ENCODE data around the gene OR6X1. TPM values are rescaled to one million over a fixed set of nuclear protein-coding genes. Genes with fewer than 3 reads are reported as not detected.
A peak's percentile ranks its signal among the peaks of the same experiment; 100 is the strongest.

The OR6X1 gene
- total and polyA plus RNA-seq, 8 donors, result not detected

DNA sequence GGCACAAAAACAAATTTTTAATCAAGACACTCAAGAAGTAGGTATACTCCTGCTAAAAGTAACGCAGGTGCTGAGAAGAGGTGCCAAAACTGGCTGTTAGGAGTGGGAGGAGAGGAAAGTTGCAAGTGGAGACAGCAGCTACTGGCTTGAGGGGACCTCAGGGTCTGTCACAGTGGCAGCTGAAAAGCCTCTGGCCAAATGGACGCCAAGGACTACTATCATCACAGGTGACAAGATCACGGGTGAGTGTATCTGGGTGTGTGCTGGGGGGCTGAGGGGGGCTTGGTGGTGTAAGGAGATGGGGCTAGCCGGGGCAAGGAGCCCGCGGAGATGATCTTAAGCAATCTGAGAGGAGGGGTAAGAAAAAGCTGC, 13.5 kb downstream of the OR6X1 start:
- 1 to 3% (median 2%) methylated on average over 6 of the region's 6 CpGs for WGBS, 5 donors
- peak in 1 of 2 donors; percentile 28 for DNase-seq
- Histone ChIP-seq H3K27me3 (no peaks in the 10 kb centered on the region), H3K36me3 (peaks cover 0 to 29% (median 15%) of the 10 kb centered on the region in 4 donors), H3K4me1 (peaks cover 10 to 34% (median 20%) of the 10 kb centered on the region in 4 donors), H3K9me3 (no peaks in the 10 kb centered on the region), H3K27ac (peak overlapping the region; percentile 49 to 87 (median 81)), H3K4me3 (peak overlapping the region; percentile 66 to 98 (median 90))
- intact Hi-C loops (cut with DNase I; ENCODE audit: low total_unique reads), result no loop called here
- TF ChIP-seq POLR2A (IDR thresholded peaks at IDR 0.05), result no peak
- TF ChIP-seq, protein P1, sequence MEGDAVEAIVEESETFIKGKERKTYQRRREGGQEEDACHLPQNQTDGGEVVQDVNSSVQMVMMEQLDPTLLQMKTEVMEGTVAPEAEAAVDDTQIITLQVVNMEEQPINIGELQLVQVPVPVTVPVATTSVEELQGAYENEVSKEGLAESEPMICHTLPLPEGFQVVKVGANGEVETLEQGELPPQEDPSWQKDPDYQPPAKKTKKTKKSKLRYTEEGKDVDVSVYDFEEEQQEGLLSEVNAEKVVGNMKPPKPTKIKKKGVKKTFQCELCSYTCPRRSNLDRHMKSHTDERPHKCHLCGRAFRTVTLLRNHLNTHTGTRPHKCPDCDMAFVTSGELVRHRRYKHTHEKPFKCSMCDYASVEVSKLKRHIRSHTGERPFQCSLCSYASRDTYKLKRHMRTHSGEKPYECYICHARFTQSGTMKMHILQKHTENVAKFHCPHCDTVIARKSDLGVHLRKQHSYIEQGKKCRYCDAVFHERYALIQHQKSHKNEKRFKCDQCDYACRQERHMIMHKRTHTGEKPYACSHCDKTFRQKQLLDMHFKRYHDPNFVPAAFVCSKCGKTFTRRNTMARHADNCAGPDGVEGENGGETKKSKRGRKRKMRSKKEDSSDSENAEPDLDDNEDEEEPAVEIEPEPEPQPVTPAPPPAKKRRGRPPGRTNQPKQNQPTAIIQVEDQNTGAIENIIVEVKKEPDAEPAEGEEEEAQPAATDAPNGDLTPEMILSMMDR (IDR thresholded peaks at IDR 0.05), result no peak

DNA sequence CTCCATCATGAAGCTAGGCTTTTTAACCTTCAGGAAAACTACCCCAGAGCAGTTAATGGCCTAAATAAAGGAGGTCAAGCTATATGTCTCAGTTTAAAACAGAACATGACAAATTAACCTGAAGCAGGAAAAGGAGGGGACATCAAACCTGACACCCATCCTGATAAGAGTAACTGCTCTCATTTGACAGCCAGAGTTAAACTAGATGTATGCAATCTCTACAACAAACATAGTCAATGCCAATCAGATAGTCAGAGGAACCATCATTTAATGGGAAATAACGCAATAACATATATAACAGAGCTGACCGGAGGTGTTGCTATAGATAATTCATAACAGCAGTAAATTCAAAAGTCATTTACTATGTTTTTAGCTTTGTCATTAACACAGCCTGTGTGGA, 15.9 kb downstream of the OR6X1 start:
- peaks cover 10 to 34% (median 20%) of the 10 kb centered on the region in 4 donors for H3K4me1 ChIP-seq
- H3K27ac ChIP-seq, result no peak overlapping the region
- no peaks in the 10 kb centered on the region for H3K27me3 ChIP-seq
- 0 to 96% (median 86%) methylated on average over 2 of the region's 2 CpGs for WGBS, 5 donors
- peaks cover 0 to 52% (median 24%) of the 10 kb centered on the region in 4 donors for H3K36me3 ChIP-seq
- no peak for DNase-seq
- no peak overlapping the region for H3K4me3 ChIP-seq
- TF ChIP-seq, protein P1 (IDR thresholded peaks at IDR 0.05), result no peak
- TF ChIP-seq POLR2A (IDR thresholded peaks at IDR 0.05), result no peak
- no peaks in the 10 kb centered on the region for H3K9me3 ChIP-seq
- intact Hi-C loops (cut with DNase I; ENCODE audit: low total_unique reads), result no loop called here

DNA sequence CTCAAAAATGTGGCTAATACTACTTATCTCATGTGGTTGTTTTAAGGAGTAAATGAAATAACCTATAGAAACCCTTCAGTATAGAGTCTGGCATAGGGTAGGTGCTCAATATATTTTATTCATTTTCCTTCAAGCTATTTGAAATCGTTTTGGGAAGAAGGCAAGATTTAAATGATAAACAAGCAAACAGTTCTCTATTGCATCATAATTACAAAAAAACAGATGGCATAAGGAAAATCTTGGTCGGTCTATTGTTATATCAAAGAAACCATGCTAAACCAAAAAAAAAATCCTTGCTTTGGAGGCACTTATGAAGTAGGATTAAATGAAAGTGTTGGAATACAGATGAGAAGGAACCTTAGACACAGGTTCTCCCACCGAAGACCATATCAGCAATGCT, 17.5 kb downstream of the OR6X1 start:
- Histone ChIP-seq H3K27me3 (no peaks in the 10 kb centered on the region), H3K4me3 (no peak overlapping the region), H3K9me3 (no peaks in the 10 kb centered on the region), H3K27ac (no peak overlapping the region), H3K4me1 (peaks cover 10 to 24% (median 14%) of the 10 kb centered on the region in 4 donors), H3K36me3 (peaks cover 0 to 56% (median 24%) of the 10 kb centered on the region in 4 donors)
- TF ChIP-seq POLR2AphosphoS5 (IDR thresholded peaks at IDR 0.05) (no peak), EP300 (IDR thresholded peaks at IDR 0.05) (no peak), POLR2A (IDR thresholded peaks at IDR 0.05) (no peak)
- TF ChIP-seq, protein P1 (IDR thresholded peaks at IDR 0.05), result no peak
- 78 to 90% (median 82%) methylated on average over 3 of the region's 3 CpGs for WGBS, 5 donors
- intact Hi-C loops (cut with DNase I; ENCODE audit: low total_unique reads), result no loop called here
- no peak for DNase-seq

DNA sequence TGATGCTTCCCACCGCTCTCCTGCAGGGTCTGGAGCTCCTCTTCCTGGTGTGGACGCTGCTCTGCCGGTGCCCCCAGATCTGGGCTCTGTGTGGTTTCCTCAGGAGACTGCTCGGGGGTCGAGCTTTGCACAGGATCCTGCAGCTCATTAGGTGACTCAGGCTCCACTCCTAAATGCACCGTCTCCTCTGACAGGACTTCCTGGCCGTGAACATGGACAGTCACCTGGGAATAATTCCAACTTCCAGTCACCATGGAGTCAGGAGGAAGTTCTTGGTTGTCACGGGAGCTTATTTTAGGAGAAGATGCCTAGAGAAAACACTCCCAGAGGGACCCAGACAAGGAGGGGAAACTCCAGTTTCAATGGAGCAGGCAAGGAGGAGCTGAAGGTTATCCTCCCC, 24.7 kb downstream of the OR6X1 start:
- no peaks in the 10 kb centered on the region for H3K27me3 ChIP-seq
- H3K36me3 ChIP-seq, result peaks cover 55 to 85% (median 77%) of the 10 kb centered on the region in 4 donors
- WGBS, 5 donors, result 77 to 95% (median 90%) methylated on average over 8 of the region's 8 CpGs
- no peak for TF ChIP-seq EP300 (IDR thresholded peaks at IDR 0.05)
- no peak for TF ChIP-seq POLR2A (IDR thresholded peaks at IDR 0.05)
- TF ChIP-seq, protein P1 (IDR thresholded peaks at IDR 0.05), result no peak
- no peak for TF ChIP-seq POLR2AphosphoS5 (IDR thresholded peaks at IDR 0.05)
- intact Hi-C loops (cut with DNase I; ENCODE audit: low total_unique reads), result no loop called here
- H3K27ac ChIP-seq, result no peak overlapping the region
- H3K4me1 ChIP-seq, result no peaks in the 10 kb centered on the region
- H3K4me3 ChIP-seq, result no peak overlapping the region
- no peak for DNase-seq
- H3K9me3 ChIP-seq, result peaks cover 0 to 12% (median 8%) of the 10 kb centered on the region in 4 donors
